ENCODE results near the gene TAPBP. TPM values are rescaled to one million over a fixed set of nuclear protein-coding genes. Genes with fewer than 3 reads are reported as not detected.

Gene TAPBP
- total and polyA plus RNA-seq, 9 of the 15 experiments (the other 6 are each of a cell fraction or from before 2014, with no cell fraction given), result 5.6 to 74.0 (median 22.3) TPM

DNA sequence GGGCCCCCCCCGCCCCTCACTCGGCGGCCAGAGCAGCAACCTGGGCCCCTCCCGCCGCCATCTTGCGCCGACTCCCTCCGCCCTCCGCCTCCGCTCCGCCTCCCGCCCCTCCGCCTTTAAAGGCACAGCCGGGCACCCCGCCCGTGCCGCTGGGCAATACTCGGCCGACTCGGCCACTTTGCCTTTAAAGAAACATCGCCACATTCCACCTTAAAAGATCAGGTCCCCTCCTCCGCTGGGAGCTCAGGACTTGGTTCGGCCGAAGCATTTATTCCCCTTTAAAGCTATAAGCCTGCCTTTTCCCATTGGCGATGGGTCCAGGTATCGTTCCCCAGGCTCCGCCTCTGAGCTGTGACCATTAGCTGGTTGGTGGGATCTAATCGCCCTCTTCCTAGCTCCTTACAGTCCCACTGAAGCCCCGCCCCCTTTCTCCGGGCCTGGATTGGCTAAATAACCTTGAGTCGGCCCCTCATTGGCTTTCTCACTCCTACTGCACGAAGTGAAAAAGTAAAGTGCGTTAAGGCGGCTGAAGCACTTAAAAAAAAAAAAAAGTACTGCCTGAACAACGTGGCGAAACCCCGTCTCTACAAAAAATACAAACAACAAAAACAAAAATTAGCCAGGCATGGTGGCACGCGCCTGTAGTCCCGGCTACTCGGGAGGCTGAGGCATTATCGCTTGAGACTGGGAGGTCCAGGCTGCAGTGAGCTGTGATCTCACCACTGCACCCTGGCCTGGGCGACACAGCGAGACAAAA lies 4.0 kb upstream of the TAPBP start, which contains the start of gene ZBTB22:
TSS of gene ZBTB22 (minus strand) at position 76 of the 757 bp plus-strand sequence. CDS start 828 bp downstream, outside the sequence.
- Histone ChIP-seq H3K27me3 (ENCODE audit: control insufficient read depth in 2 of 2, insufficient read depth in 2 of 2, low read length in 2 of 2) (no peaks in the 10 kb centered on the region), H2AFZ (ENCODE audit: low read depth, low read length) (peak within 1 kb of the TSS; percentile 98), H3K4me2 (ENCODE audit: insufficient read depth, low read length) (peak within 1 kb of the TSS; percentile 97), H3K9me3 (replicated peaks; ENCODE audit: control insufficient read depth, insufficient read depth, low read depth, low read length) (no peaks in the 10 kb centered on the region), H3K9ac (ENCODE audit: insufficient read depth in 1 of 2, low read depth in 2 of 2, low read length in 2 of 2) (peak within 1 kb of the TSS; percentile 68 to 75), H3K4me3 (peak within 1 kb of the TSS; percentile 63), H3K9me1 (ENCODE audit: control insufficient read depth, insufficient read depth, low read length) (peaks cover 3% of the 10 kb centered on the region), H3K36me3 (ENCODE audit: control insufficient read depth, insufficient read depth, low read length) (peaks cover 43% of the 10 kb centered on the region), H4K20me1 (replicated peaks; ENCODE audit: control insufficient read depth, insufficient read depth, low read length) (0 out of 2 replicates have a peak, but pooled peaks cover 3% of the 10 kb centered on the region), H3K79me2 (ENCODE audit: control insufficient read depth, insufficient read depth, low read length) (peaks cover 65% of the 10 kb centered on the region), H3K4me1 (replicated peaks in 1 of 2; ENCODE audit: control insufficient read depth in 2 of 2, insufficient read depth in 2 of 2, low read length in 2 of 2) (peaks cover 56 to 76% of the 10 kb centered on the region in 2 experiments), H3K27ac (ENCODE audit: extremely low read depth, low read depth, low read length) (peak within 1 kb of the TSS; percentile 79)
- BruUV-seq (replicated peaks), result no TSS peak
- DNase-seq (ENCODE audit: extremely low read depth in 1 of 4, low spot score in 3 of 4) (peak; percentile 90 to 100 (median 94)), ATAC-seq (peak; percentile 82), FAIRE-seq (peak; percentile 98)
- ChIA-PET CTCF (ENCODE audit: low intra/inter-chr PET ratio) (no interaction called here), POLR2A (interaction anchor here (0.5 to 2.6 kb wide), 19 partner anchors 11 to 346 kb away, joined by 3 to 32 read pairs (median 4); partner anchors contain the start of genes B3GALT4, CUTA, HLA-DPB1 and RGL2)
- in situ Hi-C loops (cut with MboI), result no loop called here
- intact Hi-C loops (cut with micrococcal nuclease), result loop anchor here (1.0 kb wide), 1 partner anchor 46 kb away; the partner anchor contains the start of gene RPS18
- under 1% methylated on average over 35 of the region's 44 CpGs for WGBS (ENCODE audit: insufficient coverage, low coverage, missing lambda C conversion rate)
- TF ChIP-seq TAF1 (IDR thresholded peaks at IDR 0.05; ENCODE audit: control insufficient read depth, extremely low read depth, insufficient read depth, low read length, severe bottlenecking) (peak; percentile 44), MIER1 (IDR thresholded peaks at IDR 0.05; ENCODE audit: low read depth) (peak; percentile 72), FIP1L1 (IDR thresholded peaks at IDR 0.05; ENCODE audit: low read depth, low read length, poor library complexity, severe bottlenecking) (no peak), DPF2 (IDR thresholded peaks at IDR 0.05) (peak; percentile 88), TRIM28 (IDR thresholded peaks at IDR 0.05) (peak; percentile 88), BHLHE40 (IDR thresholded peaks at IDR 0.05; ENCODE audit: low read length) (peak; percentile 67), CEBPB (tag; IDR thresholded peaks at IDR 0.05) (no peak), NFE2 (IDR thresholded peaks at IDR 0.05; ENCODE audit: low read depth) (peak; percentile 23; the same call in 1 of the 2 replicates)
- TF ChIP-seq, protein P1, sequence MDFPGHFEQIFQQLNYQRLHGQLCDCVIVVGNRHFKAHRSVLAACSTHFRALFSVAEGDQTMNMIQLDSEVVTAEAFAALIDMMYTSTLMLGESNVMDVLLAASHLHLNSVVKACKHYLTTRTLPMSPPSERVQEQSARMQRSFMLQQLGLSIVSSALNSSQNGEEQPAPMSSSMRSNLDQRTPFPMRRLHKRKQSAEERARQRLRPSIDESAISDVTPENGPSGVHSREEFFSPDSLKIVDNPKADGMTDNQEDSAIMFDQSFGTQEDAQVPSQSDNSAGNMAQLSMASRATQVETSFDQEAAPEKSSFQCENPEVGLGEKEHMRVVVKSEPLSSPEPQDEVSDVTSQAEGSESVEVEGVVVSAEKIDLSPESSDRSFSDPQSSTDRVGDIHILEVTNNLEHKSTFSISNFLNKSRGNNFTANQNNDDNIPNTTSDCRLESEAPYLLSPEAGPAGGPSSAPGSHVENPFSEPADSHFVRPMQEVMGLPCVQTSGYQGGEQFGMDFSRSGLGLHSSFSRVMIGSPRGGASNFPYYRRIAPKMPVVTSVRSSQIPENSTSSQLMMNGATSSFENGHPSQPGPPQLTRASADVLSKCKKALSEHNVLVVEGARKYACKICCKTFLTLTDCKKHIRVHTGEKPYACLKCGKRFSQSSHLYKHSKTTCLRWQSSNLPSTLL (IDR thresholded peaks at IDR 0.05), result peak; percentile 54; the same call in 1 of the 2 replicates
- TF ChIP-seq, protein P2, sequence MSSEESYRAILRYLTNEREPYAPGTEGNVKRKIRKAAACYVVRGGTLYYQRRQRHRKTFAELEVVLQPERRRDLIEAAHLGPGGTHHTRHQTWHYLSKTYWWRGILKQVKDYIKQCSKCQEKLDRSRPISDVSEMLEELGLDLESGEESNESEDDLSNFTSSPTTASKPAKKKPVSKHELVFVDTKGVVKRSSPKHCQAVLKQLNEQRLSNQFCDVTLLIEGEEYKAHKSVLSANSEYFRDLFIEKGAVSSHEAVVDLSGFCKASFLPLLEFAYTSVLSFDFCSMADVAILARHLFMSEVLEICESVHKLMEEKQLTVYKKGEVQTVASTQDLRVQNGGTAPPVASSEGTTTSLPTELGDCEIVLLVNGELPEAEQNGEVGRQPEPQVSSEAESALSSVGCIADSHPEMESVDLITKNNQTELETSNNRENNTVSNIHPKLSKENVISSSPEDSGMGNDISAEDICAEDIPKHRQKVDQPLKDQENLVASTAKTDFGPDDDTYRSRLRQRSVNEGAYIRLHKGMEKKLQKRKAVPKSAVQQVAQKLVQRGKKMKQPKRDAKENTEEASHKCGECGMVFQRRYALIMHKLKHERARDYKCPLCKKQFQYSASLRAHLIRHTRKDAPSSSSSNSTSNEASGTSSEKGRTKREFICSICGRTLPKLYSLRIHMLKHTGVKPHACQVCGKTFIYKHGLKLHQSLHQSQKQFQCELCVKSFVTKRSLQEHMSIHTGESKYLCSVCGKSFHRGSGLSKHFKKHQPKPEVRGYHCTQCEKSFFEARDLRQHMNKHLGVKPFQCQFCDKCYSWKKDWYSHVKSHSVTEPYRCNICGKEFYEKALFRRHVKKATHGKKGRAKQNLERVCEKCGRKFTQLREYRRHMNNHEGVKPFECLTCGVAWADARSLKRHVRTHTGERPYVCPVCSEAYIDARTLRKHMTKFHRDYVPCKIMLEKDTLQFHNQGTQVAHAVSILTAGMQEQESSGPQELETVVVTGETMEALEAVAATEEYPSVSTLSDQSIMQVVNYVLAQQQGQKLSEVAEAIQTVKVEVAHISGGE (CRISPR knock-in tag; IDR thresholded peaks at IDR 0.05), result 0 out of 6 replicates have a peak, but pooled peaks of 1 of the 3 experiments have one; percentile 35

Data from K562 (cell line).